H9 (cell line): Measurements from ENCODE around the gene FAAP100. TPM values are rescaled to one million over a fixed set of nuclear protein-coding genes. Genes with fewer than 3 reads are reported as not detected.

Experiments
- DNase-seq: peaks from one replicate; pipeline ENCODE4 v3.0.0-alpha.2; 2017
- H2AFZ ChIP-seq: one replicate; pipeline ENCODE4 v1.6.1; 2013; ENCODE audit warnings: mild to moderate bottlenecking, low read length, control low read depth, moderate library complexity
- H2AK5ac ChIP-seq: 2 replicates; pipeline ENCODE4 v1.6.1; 2013; ENCODE audit warnings: low read length, control low read depth, mixed read lengths; ENCODE audit not compliant: insufficient read length
- H2BK120ac ChIP-seq: one replicate; pipeline ENCODE4 v1.6.1; 2013; ENCODE audit warnings: low read depth, mild to moderate bottlenecking, low read length, control low read depth, inconsistent platforms; ENCODE audit not compliant: poor library complexity, severe bottlenecking
- H2BK12ac ChIP-seq: 2 replicates; pipeline ENCODE4 v1.6.1; 2013; ENCODE audit warnings: low read length, control low read depth, mixed read lengths, low read depth; ENCODE audit not compliant: insufficient read length
- H2BK15ac ChIP-seq: 2 replicates; pipeline ENCODE4 v1.6.1; 2013; ENCODE audit warnings: low read depth, low read length, control low read depth
- H2BK20ac ChIP-seq: one replicate; pipeline ENCODE4 v1.6.1; 2013; ENCODE audit warnings: low read depth, mild to moderate bottlenecking, low read length, control low read depth, inconsistent platforms; ENCODE audit not compliant: poor library complexity, severe bottlenecking
- H2BK5ac ChIP-seq: 2 replicates; pipeline ENCODE4 v1.6.1; 2013; ENCODE audit warnings: low read length, control low read depth, mixed read lengths; ENCODE audit not compliant: insufficient read length
- H3K14ac ChIP-seq: 2 replicates; pipeline ENCODE4 v1.6.1; 2013; ENCODE audit warnings: low read length, control low read depth; ENCODE audit not compliant: insufficient read depth
- H3K18ac ChIP-seq: 2 replicates; pipeline ENCODE4 v1.6.1; 2013; ENCODE audit warnings: low read depth, mild to moderate bottlenecking, mixed read lengths, low read length, control low read depth; ENCODE audit not compliant: insufficient read length
- H3K23ac ChIP-seq: 2 replicates; pipeline ENCODE4 v1.6.1; 2013; ENCODE audit warnings: low read length, control low read depth, mixed read lengths, low read depth; ENCODE audit not compliant: insufficient read length
- H3K23me2 ChIP-seq: 2 replicates; pipeline ENCODE4 v1.6.1; 2013; ENCODE audit warnings: low read depth, mild to moderate bottlenecking, mixed read lengths, low read length, control low read depth; ENCODE audit not compliant: insufficient read length, poor library complexity, severe bottlenecking
- H3K27ac ChIP-seq: 2 replicates; pipeline ENCODE4 v1.5.1; 2013; ENCODE audit warnings: low read length, control low read depth, mixed read lengths, low read depth; ENCODE audit not compliant: insufficient read length
- H3K27me3 ChIP-seq: 2 replicates; pipeline ENCODE4 v1.6.1; 2013; ENCODE audit warnings: low read length, control low read depth, inconsistent platforms; ENCODE audit not compliant: insufficient read depth
- H3K4ac ChIP-seq: 2 replicates; pipeline ENCODE4 v1.6.1; 2013; ENCODE audit warnings: low read depth, mild to moderate bottlenecking, control low read depth, inconsistent platforms, low read length, moderate library complexity
- H3K4me1 ChIP-seq: 2 replicates; pipeline ENCODE4 v1.6.1; 2013; ENCODE audit warnings: low read length, control low read depth, inconsistent platforms; ENCODE audit not compliant: insufficient read depth
- H3K4me2 ChIP-seq: 2 replicates; pipeline ENCODE4 v1.6.1; 2013; ENCODE audit warnings: low read length, control low read depth, mixed read lengths; ENCODE audit not compliant: insufficient read length, insufficient read depth
- H3K56ac ChIP-seq: 2 replicates; pipeline ENCODE4 v1.6.1; 2013; ENCODE audit warnings: low read depth, mild to moderate bottlenecking, mixed read lengths, low read length, control low read depth; ENCODE audit not compliant: insufficient read length
- H3K79me1 ChIP-seq: 2 replicates; pipeline ENCODE4 v1.6.1; 2013; ENCODE audit warnings: low read depth, mild to moderate bottlenecking, moderate library complexity, low read length, control low read depth, inconsistent platforms; ENCODE audit not compliant: insufficient read depth, poor library complexity, severe bottlenecking
- H3K79me2 ChIP-seq: 2 replicates; pipeline ENCODE4 v1.6.1; 2013; ENCODE audit warnings: low read length, control low read depth, inconsistent platforms; ENCODE audit not compliant: insufficient read depth
- H3K9ac ChIP-seq: 2 replicates; pipeline ENCODE4 v1.6.1; 2013; ENCODE audit warnings: low read length, control low read depth, mixed read lengths; ENCODE audit not compliant: insufficient read length; ENCODE audit errors: extremely low read depth
- H3K9me3 ChIP-seq: one replicate; pipeline ENCODE4 v1.6.1; 2013; ENCODE audit warnings: low read depth, low read length, inconsistent platforms; ENCODE audit not compliant: control insufficient read depth
- H3T11ph ChIP-seq: one replicate; pipeline ENCODE4 v1.6.1; 2013; ENCODE audit warnings: mild to moderate bottlenecking, low read length, control low read depth, inconsistent platforms
- H4K20me1 ChIP-seq: one replicate; pipeline ENCODE4 v1.6.1; 2013; ENCODE audit not compliant: control insufficient read depth, insufficient read length, insufficient read depth
- H4K5ac ChIP-seq: 2 replicates; pipeline ENCODE4 v1.6.1; 2013; ENCODE audit warnings: low read depth, mild to moderate bottlenecking, mixed read lengths, low read length, control low read depth; ENCODE audit not compliant: insufficient read length
- H4K8ac ChIP-seq: replicated peaks from 2 replicates; pipeline ENCODE4 v1.6.1; 2013; ENCODE audit warnings: low read length, control low read depth, mixed read lengths, low read depth; ENCODE audit not compliant: insufficient read length
- H4K91ac ChIP-seq: 2 replicates; pipeline ENCODE4 v1.6.1; 2013; ENCODE audit warnings: low read depth, mild to moderate bottlenecking, moderate library complexity, mixed read lengths, low read length, control low read depth; ENCODE audit not compliant: insufficient read length
- H3K27ac Mint-ChIP-seq, 3 experiments: 2 replicates in 2 of 3; 3 replicates in 1 of 3; pipeline ENCODE4 v1.8.0; 2020 to 2021; ENCODE audit warnings: mixed read lengths in 3 of 3, mild to moderate bottlenecking in 1 of 3, moderate library complexity in 1 of 3
- H3K27me3 Mint-ChIP-seq: 2 replicates; pipeline ENCODE4 v1.8.0; 2021; ENCODE audit warnings: low read depth, mild to moderate bottlenecking, moderate library complexity, mixed read lengths
- H3K36me3 Mint-ChIP-seq, 3 experiments: 2 replicates in 2 of 3; 3 replicates in 1 of 3; pipeline ENCODE4 v1.8.0; 2020 to 2021; ENCODE audit warnings: low read depth in 3 of 3, mixed read lengths in 3 of 3; ENCODE audit not compliant: insufficient read depth in 1 of 3
- H3K4me1 Mint-ChIP-seq, 2 experiments: 2 replicates each; pipeline ENCODE4 v1.8.0; 2020; ENCODE audit warnings: mixed read lengths in 2 of 2
- H3K4me3 Mint-ChIP-seq, 2 experiments: 2 replicates in 1 of 2; 3 replicates in 1 of 2; pipeline ENCODE4 v1.8.0; 2020 to 2021; ENCODE audit warnings: mild to moderate bottlenecking in 2 of 2, mixed read lengths in 2 of 2, moderate library complexity in 1 of 2
- H3K9me3 Mint-ChIP-seq, 2 experiments: 2 replicates in 1 of 2; 3 replicates in 1 of 2; pipeline ENCODE4 v1.8.0; 2020; ENCODE audit warnings: mild to moderate bottlenecking in 2 of 2, mixed read lengths in 2 of 2, moderate library complexity in 1 of 2
- CTCF ChIP-seq: fragments of 200-600 bp; sonication (generic); conservative IDR thresholded peaks from 3 replicates; pipeline ENCODE4 v1.8.0; 2021; ENCODE audit warnings: antibody characterized with exemption, mild to moderate bottlenecking
- WGBS: extraction: QIAGEN DNeasy Blood & Tissue Kit; methylation state at CpG from one replicate; pipeline ENCODE4 v1.1.7; 2013; ENCODE audit warnings: missing lambda C conversion rate, low lambda C conversion rate, mixed read lengths; ENCODE audit not compliant: insufficient read length; ENCODE audit errors: extremely low coverage; 5-methylcytosine and 5-hydroxymethylcytosine counted together
- total RNA-seq: library from RNA; stranded (reverse); gene quantifications from 2 replicates; pipeline ENCODE4 v1.2.1, GENCODE V29; 2021

Gene FAAP100
- total RNA-seq, 1 experiment from 2014 or later: 54.0 TPM

- no peak overlapping the region for H3K27ac Mint-ChIP-seq
- H3K4me1 Mint-ChIP-seq: peaks cover 21 to 29% of the 10 kb centered on the region in 2 experiments
- H3K4me3 Mint-ChIP-seq: peak overlapping the region; percentile 49 to 67; a peak in 4 of 5 replicates
Measured at GRCh38 chr17:81518113-81518784, 33.9 kb downstream of the FAAP100 start.

More at GRCh38 chr17:81518113-81518784, 33.9 kb downstream of the FAAP100 start:
- Mint-ChIP-seq H3K27me3 (peaks cover 41% of the 10 kb centered on the region), H3K9me3 (no peaks in the 10 kb centered on the region), H3K36me3 (peaks cover 0 to 5% (median 0%) of the 10 kb centered on the region in 3 experiments; a peak in 1 of 7 replicates)
- Histone ChIP-seq H3K4me2 (peak overlapping the region; percentile 35), H3K9me3 (no peaks in the 10 kb centered on the region), H3K23me2 (peaks cover 28% of the 10 kb centered on the region), H2BK12ac (no peak overlapping the region), H3K56ac (no peak overlapping the region), H2BK5ac (no peak overlapping the region), H2BK15ac (no peak overlapping the region), H4K20me1 (no peaks in the 10 kb centered on the region), H3K27ac (no peak overlapping the region), H2AFZ (no peak overlapping the region), H3K79me2 (peaks cover 7% of the 10 kb centered on the region; the same call in 1 of the 2 replicates), H4K8ac (no peak overlapping the region), H2AK5ac (no peak overlapping the region), H4K5ac (no peak overlapping the region), H3K27me3 (no peaks in the 10 kb centered on the region; the same call in 1 of the 2 replicates), H3K4ac (no peak overlapping the region), H2BK20ac (no peak overlapping the region), H4K91ac (no peak overlapping the region), H3K9ac (no peak overlapping the region), H3K23ac (no peak overlapping the region), H3T11ph (no peak overlapping the region), H2BK120ac (no peak overlapping the region), H3K79me1 (peaks cover 2% of the 10 kb centered on the region), H3K18ac (no peak overlapping the region), H3K14ac (no peak overlapping the region; the same call in 1 of the 2 replicates), H3K4me1 (peaks cover 4% of the 10 kb centered on the region; the same call in 1 of the 2 replicates)
- DNase-seq: peak; percentile 73
- WGBS: no CpG with 5 or more reads among the region's 24 CpGs
- TF ChIP-seq CTCF: no peak
